ENCODE results near the gene FAM217A. TPM values are rescaled to one million over a fixed set of nuclear protein-coding genes. Genes with fewer than 3 reads are reported as not detected.

FAM217A gene
- total RNA-seq, 1 donor from 2014 or later: not detected

GRCh38 chr6:4085332-4085700 lies 6.4 kb upstream of the FAM217A start:
- H3K27me3 Mint-ChIP-seq (ENCODE audit: unreplicated experiment): no peaks in the 10 kb centered on the region
- H3K9me3 Mint-ChIP-seq (ENCODE audit: unreplicated experiment): no peaks in the 10 kb centered on the region
- no peak for DNase-seq (ENCODE audit: low spot score)
- no peak for TF ChIP-seq CTCF (IDR thresholded peaks at IDR 0.05; ENCODE audit: unreplicated experiment)
- no peaks in the 10 kb centered on the region for H3K36me3 Mint-ChIP-seq (ENCODE audit: low read depth, unreplicated experiment)
- H3K4me1 Mint-ChIP-seq (ENCODE audit: unreplicated experiment): no peaks in the 10 kb centered on the region
- no peak overlapping the region for H3K27ac Mint-ChIP-seq (ENCODE audit: unreplicated experiment)
- no peak overlapping the region for H3K4me3 Mint-ChIP-seq (ENCODE audit: unreplicated experiment)

DNA sequence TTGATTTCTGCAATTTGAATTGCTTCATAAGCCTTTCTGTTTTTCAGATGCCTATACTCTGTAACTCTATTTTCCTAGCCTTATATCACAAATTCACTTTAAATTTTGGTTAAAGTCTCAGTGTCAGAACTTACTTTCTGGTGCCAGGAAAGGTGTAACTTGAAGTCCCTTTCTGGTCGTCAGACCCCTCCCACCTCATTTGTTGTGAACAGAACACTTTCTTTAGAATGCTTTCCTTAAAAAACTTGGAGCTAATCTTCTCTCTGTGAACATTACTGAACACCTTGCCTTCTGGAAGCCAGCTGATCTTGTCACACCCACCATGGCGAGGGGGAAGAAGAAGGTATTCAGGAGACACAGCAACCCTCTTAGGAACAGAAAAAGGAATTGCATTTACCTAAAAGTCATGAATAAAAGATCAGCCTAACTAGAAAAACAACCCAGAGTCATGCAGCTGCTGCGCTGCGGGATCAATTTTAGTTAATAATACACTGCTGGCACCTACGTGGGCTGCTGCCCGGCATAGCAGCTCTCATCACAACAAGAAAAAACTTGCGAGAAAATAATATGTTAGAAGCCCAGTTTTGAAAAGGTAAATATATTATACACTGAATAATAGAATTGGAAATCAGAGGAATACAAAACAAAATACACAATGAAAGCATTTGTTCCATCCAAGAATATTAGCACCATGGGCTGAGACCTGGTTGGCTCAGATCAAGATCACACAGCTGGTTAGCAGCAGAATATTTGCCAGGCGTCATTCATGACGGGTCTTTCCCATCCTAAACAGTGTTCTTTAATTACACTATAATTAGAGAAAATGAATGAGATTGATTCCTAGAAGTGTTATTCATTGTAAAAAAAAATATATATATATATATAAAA lies 5.8 kb upstream of the FAM217A start:
- no peak for TF ChIP-seq CTCF (IDR thresholded peaks at IDR 0.05; ENCODE audit: unreplicated experiment)
- Mint-ChIP-seq H3K4me1 (ENCODE audit: unreplicated experiment) (no peaks in the 10 kb centered on the region), H3K36me3 (ENCODE audit: low read depth, unreplicated experiment) (no peaks in the 10 kb centered on the region), H3K9me3 (ENCODE audit: unreplicated experiment) (no peaks in the 10 kb centered on the region), H3K27ac (ENCODE audit: unreplicated experiment) (no peak overlapping the region), H3K27me3 (ENCODE audit: unreplicated experiment) (no peaks in the 10 kb centered on the region), H3K4me3 (ENCODE audit: unreplicated experiment) (no peak overlapping the region)
- DNase-seq (ENCODE audit: low spot score): no peak

DNA sequence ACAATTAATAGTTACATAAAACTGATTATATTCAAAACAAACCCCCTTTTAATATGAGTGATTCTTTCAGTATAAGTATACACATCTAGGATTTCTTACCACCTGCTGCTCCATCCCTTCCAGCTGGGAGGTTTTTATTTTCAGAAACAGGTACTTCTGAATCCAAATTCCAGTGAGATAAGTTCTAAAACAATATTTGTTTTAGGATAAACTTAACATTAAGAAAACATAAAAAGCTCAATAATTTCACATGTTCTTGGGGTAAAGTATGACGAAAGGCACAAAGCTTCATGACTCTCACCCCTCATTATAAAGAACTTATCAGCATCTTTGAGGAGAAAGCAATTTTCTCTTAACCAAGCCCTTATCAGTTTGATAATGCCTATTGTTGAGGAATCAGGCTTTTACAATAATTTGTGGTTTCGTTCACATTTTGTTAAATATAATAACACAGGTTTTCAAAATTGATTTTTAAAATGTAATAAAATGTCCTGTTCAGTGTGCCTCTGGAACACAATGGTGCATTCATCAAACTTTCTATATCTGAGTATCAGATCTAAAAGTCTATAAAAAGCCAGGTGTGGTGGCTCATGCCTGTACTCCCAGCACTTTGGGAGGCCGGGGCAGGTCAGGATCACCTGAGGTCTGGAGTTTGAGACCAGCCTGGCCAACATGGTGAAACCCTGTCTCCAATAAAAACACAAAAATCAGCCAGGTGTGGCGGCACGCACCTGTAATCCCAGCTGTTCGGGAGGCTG lies 4.3 kb downstream of the FAM217A start:
- H3K4me3 Mint-ChIP-seq (ENCODE audit: unreplicated experiment): no peak overlapping the region
- H3K9me3 Mint-ChIP-seq (ENCODE audit: unreplicated experiment): no peaks in the 10 kb centered on the region
- no peak overlapping the region for H3K27ac Mint-ChIP-seq (ENCODE audit: unreplicated experiment)
- no peak for DNase-seq (ENCODE audit: low spot score)
- no peaks in the 10 kb centered on the region for H3K27me3 Mint-ChIP-seq (ENCODE audit: unreplicated experiment)
- peaks cover 5% of the 10 kb centered on the region for H3K4me1 Mint-ChIP-seq (ENCODE audit: unreplicated experiment)
- TF ChIP-seq CTCF (IDR thresholded peaks at IDR 0.05; ENCODE audit: unreplicated experiment): no peak
- H3K36me3 Mint-ChIP-seq (ENCODE audit: low read depth, unreplicated experiment): no peaks in the 10 kb centered on the region

DNA sequence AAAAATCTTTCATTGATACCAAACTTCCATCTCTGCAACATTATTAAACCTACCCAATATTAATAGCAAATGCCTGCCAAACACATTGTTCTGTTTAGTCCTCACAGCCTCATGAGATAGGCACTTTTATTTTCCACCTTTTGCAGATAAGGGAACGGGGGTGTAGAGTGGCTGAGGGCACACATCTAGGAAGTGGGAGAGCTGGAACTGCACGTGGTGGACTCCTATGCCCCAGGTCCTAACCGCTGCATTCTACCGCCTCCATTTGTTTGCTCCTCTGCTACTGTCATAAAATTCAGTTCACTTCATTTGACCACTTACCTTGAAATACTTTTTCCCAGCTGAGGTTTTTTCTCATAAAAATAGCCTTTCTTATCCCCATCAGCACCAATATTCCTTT lies 7.6 kb downstream of the FAM217A start:
- no peak overlapping the region for H3K4me3 Mint-ChIP-seq (ENCODE audit: unreplicated experiment)
- no peak for DNase-seq (ENCODE audit: low spot score)
- no peak overlapping the region for H3K27ac Mint-ChIP-seq (ENCODE audit: unreplicated experiment)
- TF ChIP-seq CTCF (IDR thresholded peaks at IDR 0.05; ENCODE audit: unreplicated experiment): no peak
- H3K36me3 Mint-ChIP-seq (ENCODE audit: low read depth, unreplicated experiment): no peaks in the 10 kb centered on the region
- peaks cover 5% of the 10 kb centered on the region for H3K4me1 Mint-ChIP-seq (ENCODE audit: unreplicated experiment)
- no peaks in the 10 kb centered on the region for H3K27me3 Mint-ChIP-seq (ENCODE audit: unreplicated experiment)
- H3K9me3 Mint-ChIP-seq (ENCODE audit: unreplicated experiment): no peaks in the 10 kb centered on the region

DNA sequence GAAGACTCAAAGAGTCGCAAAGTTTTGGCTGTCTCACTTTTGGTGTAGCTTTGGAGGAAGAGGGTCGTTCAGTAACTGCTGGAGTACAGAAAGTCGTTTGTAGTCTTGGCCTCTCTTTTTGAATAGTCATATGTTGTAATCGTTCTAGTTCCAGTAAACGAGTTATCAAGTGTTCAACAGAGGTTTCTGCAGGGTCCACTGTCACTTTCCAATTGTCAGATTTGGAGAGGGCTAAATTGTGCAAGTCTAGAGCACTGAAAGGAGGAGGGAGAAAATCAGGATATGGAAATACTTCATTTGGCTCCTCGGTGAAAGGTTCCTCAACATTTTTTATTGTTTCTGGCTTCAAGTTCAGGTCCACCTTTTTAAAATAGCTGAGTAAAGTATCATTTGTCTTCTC lies 9.7 kb downstream of the FAM217A start:
- no peak for DNase-seq (ENCODE audit: low spot score)
- Mint-ChIP-seq H3K27ac (ENCODE audit: unreplicated experiment) (no peak overlapping the region), H3K4me3 (ENCODE audit: unreplicated experiment) (no peak overlapping the region), H3K36me3 (ENCODE audit: low read depth, unreplicated experiment) (no peaks in the 10 kb centered on the region), H3K9me3 (ENCODE audit: unreplicated experiment) (no peaks in the 10 kb centered on the region), H3K4me1 (ENCODE audit: unreplicated experiment) (peaks cover 5% of the 10 kb centered on the region), H3K27me3 (ENCODE audit: unreplicated experiment) (no peaks in the 10 kb centered on the region)
- TF ChIP-seq CTCF (IDR thresholded peaks at IDR 0.05; ENCODE audit: unreplicated experiment): no peak

All from endothelial cell (in vitro differentiated cells).